NCI-H524 (cell line): ENCODE results near the gene PTGR1.

Experiments
- DNase-seq, 2 experiments: peaks; one replicate each; lab custom pipeline; 2025; lab: John Stamatoyannopoulos, UW

Gene PTGR1

GRCh38 chr9:111542497-111543254, 56.8 kb downstream of the PTGR1 start:
- DNase-seq: no peak

- DNase-seq: no peak
These were observed 66.2 kb downstream of the PTGR1 start for GRCh38 chr9:111533099-111533790.

GRCh38 chr9:111531716-111532115, 67.7 kb downstream of the PTGR1 start:
- no peak for DNase-seq

GRCh38 chr9:111529787-111530186, 69.7 kb downstream of the PTGR1 start:
- no peak for DNase-seq

GRCh38 chr9:111527347-111527746, 72.1 kb downstream of the PTGR1 start:
- no peak for DNase-seq

GRCh38 chr9:111525056-111525977, 74.1 kb downstream of the PTGR1 start, which contains the start of gene ZNF483:
Gene ZNF483, plus strand, starts transcription at chr9:111525179. Its CDS starts 2,217 bp downstream, at chr9:111527396.
- DNase-seq: peak; percentile 83 to 92

- DNase-seq: no peak
These were observed 74.8 kb downstream of the PTGR1 start for GRCh38 chr9:111524731-111525055.

- no peak for DNase-seq
These were observed 83.4 kb downstream of the PTGR1 start for GRCh38 chr9:111516061-111516465.

- DNase-seq: no peak
These were observed 84.5 kb downstream of the PTGR1 start for GRCh38 chr9:111514967-111515366.
